Measurements from ENCODE around the gene SORCS3. TPM values are rescaled to one million over a fixed set of nuclear protein-coding genes. Genes with fewer than 3 reads are reported as not detected.

Gene SORCS3
- total RNA-seq, 4 donors from 2014 or later, result 0.12 to 0.32 (median 0.15) TPM; not detected in 1

GRCh38 chr10:104641937-104642657 lies 1.0 kb downstream of the SORCS3 start:
- DNase-seq (ENCODE audit: low spot score in 2 of 2), result no peak
- intact Hi-C loops (cut with DNase I; ENCODE audit: low total_unique reads), result no loop called here
- no peak overlapping the region for H3K4me3 ChIP-seq (ENCODE audit: low read depth, poor library complexity, severe bottlenecking)
- TF ChIP-seq CTCF (IDR thresholded peaks at IDR 0.05), result no peak
- TF ChIP-seq POLR2A (IDR thresholded peaks at IDR 0.05), result no peak
- WGBS, 2 donors, result 1 to 2% methylated on average over 34 to 39 of the region's 47 CpGs

GRCh38 chr10:104642658-104643302 lies 1.7 kb downstream of the SORCS3 start:
- intact Hi-C loops (cut with DNase I; ENCODE audit: low total_unique reads), result no loop called here
- WGBS, 2 donors, result 5 to 8% methylated on average over 22 to 41 of the region's 43 CpGs
- TF ChIP-seq CTCF (IDR thresholded peaks at IDR 0.05), result no peak
- TF ChIP-seq POLR2A (IDR thresholded peaks at IDR 0.05), result no peak
- no peak overlapping the region for H3K4me3 ChIP-seq (ENCODE audit: low read depth, poor library complexity, severe bottlenecking)
- no peak for DNase-seq (ENCODE audit: low spot score in 2 of 2)

- 82 to 84% methylated on average over 11 of the region's 11 CpGs for WGBS, 2 donors
- no peak for DNase-seq (ENCODE audit: low spot score in 2 of 2)
- no peak overlapping the region for H3K4me3 ChIP-seq (ENCODE audit: low read depth, poor library complexity, severe bottlenecking)
- intact Hi-C loops (cut with DNase I; ENCODE audit: low total_unique reads), result no loop called here
- TF ChIP-seq CTCF (IDR thresholded peaks at IDR 0.05), result no peak
- no peak for TF ChIP-seq POLR2A (IDR thresholded peaks at IDR 0.05)
Measured at GRCh38 chr10:104643303-104643663, 2.2 kb downstream of the SORCS3 start.

- intact Hi-C loops (cut with DNase I; ENCODE audit: low total_unique reads), result no loop called here
- no peak for DNase-seq (ENCODE audit: low spot score in 2 of 2)
- TF ChIP-seq POLR2A (IDR thresholded peaks at IDR 0.05) (no peak), CTCF (IDR thresholded peaks at IDR 0.05) (no peak)
- 73 to 90% methylated on average over 1 of the region's 1 CpG for WGBS, 2 donors
- no peak overlapping the region for H3K4me3 ChIP-seq (ENCODE audit: low read depth, poor library complexity, severe bottlenecking)
Measured at GRCh38 chr10:104646146-104646545, 5.1 kb downstream of the SORCS3 start.

GRCh38 chr10:104648421-104648820 lies 7.3 kb downstream of the SORCS3 start:
- DNase-seq (ENCODE audit: low spot score in 2 of 2), result no peak
- WGBS, 2 donors, result 51 to 61% methylated on average over 3 of the region's 3 CpGs
- H3K4me3 ChIP-seq (ENCODE audit: low read depth, poor library complexity, severe bottlenecking), result no peak overlapping the region
- intact Hi-C loops (cut with DNase I; ENCODE audit: low total_unique reads), result no loop called here
- TF ChIP-seq CTCF (IDR thresholded peaks at IDR 0.05), result no peak

Measured in lower leg skin (tissue), 4 donors.